H9 (cell line): ENCODE measurements around the gene MYADM. TPM values are rescaled to one million over a fixed set of nuclear protein-coding genes. Genes with fewer than 3 reads are reported as not detected.
A peak's percentile ranks its signal among the peaks of the same experiment; 100 is the strongest.

Experiments used
- DNase-seq: peaks from one replicate; pipeline ENCODE4 v3.0.0-alpha.2; 2017
- H2AFZ ChIP-seq: one replicate; pipeline ENCODE4 v1.6.1; 2013; ENCODE audit warnings: mild to moderate bottlenecking, low read length, control low read depth, moderate library complexity
- H2AK5ac ChIP-seq: 2 replicates; pipeline ENCODE4 v1.6.1; 2013; ENCODE audit warnings: low read length, control low read depth, mixed read lengths; ENCODE audit not compliant: insufficient read length
- H2BK120ac ChIP-seq: one replicate; pipeline ENCODE4 v1.6.1; 2013; ENCODE audit warnings: low read depth, mild to moderate bottlenecking, low read length, control low read depth, inconsistent platforms; ENCODE audit not compliant: poor library complexity, severe bottlenecking
- H2BK12ac ChIP-seq: 2 replicates; pipeline ENCODE4 v1.6.1; 2013; ENCODE audit warnings: low read length, control low read depth, mixed read lengths, low read depth; ENCODE audit not compliant: insufficient read length
- H2BK15ac ChIP-seq: 2 replicates; pipeline ENCODE4 v1.6.1; 2013; ENCODE audit warnings: low read depth, low read length, control low read depth
- H2BK20ac ChIP-seq: one replicate; pipeline ENCODE4 v1.6.1; 2013; ENCODE audit warnings: low read depth, mild to moderate bottlenecking, low read length, control low read depth, inconsistent platforms; ENCODE audit not compliant: poor library complexity, severe bottlenecking
- H2BK5ac ChIP-seq: 2 replicates; pipeline ENCODE4 v1.6.1; 2013; ENCODE audit warnings: low read length, control low read depth, mixed read lengths; ENCODE audit not compliant: insufficient read length
- H3K14ac ChIP-seq: 2 replicates; pipeline ENCODE4 v1.6.1; 2013; ENCODE audit warnings: low read length, control low read depth; ENCODE audit not compliant: insufficient read depth
- H3K18ac ChIP-seq: 2 replicates; pipeline ENCODE4 v1.6.1; 2013; ENCODE audit warnings: low read depth, mild to moderate bottlenecking, mixed read lengths, low read length, control low read depth; ENCODE audit not compliant: insufficient read length
- H3K23ac ChIP-seq: 2 replicates; pipeline ENCODE4 v1.6.1; 2013; ENCODE audit warnings: low read length, control low read depth, mixed read lengths, low read depth; ENCODE audit not compliant: insufficient read length
- H3K23me2 ChIP-seq: 2 replicates; pipeline ENCODE4 v1.6.1; 2013; ENCODE audit warnings: low read depth, mild to moderate bottlenecking, mixed read lengths, low read length, control low read depth; ENCODE audit not compliant: insufficient read length, poor library complexity, severe bottlenecking
- H3K27ac ChIP-seq: 2 replicates; pipeline ENCODE4 v1.5.1; 2013; ENCODE audit warnings: low read length, control low read depth, mixed read lengths, low read depth; ENCODE audit not compliant: insufficient read length
- H3K27me3 ChIP-seq: 2 replicates; pipeline ENCODE4 v1.6.1; 2013; ENCODE audit warnings: low read length, control low read depth, inconsistent platforms; ENCODE audit not compliant: insufficient read depth
- H3K4ac ChIP-seq: 2 replicates; pipeline ENCODE4 v1.6.1; 2013; ENCODE audit warnings: low read depth, mild to moderate bottlenecking, control low read depth, inconsistent platforms, low read length, moderate library complexity
- H3K4me1 ChIP-seq: 2 replicates; pipeline ENCODE4 v1.6.1; 2013; ENCODE audit warnings: low read length, control low read depth, inconsistent platforms; ENCODE audit not compliant: insufficient read depth
- H3K4me2 ChIP-seq: 2 replicates; pipeline ENCODE4 v1.6.1; 2013; ENCODE audit warnings: low read length, control low read depth, mixed read lengths; ENCODE audit not compliant: insufficient read length, insufficient read depth
- H3K56ac ChIP-seq: 2 replicates; pipeline ENCODE4 v1.6.1; 2013; ENCODE audit warnings: low read depth, mild to moderate bottlenecking, mixed read lengths, low read length, control low read depth; ENCODE audit not compliant: insufficient read length
- H3K79me1 ChIP-seq: 2 replicates; pipeline ENCODE4 v1.6.1; 2013; ENCODE audit warnings: low read depth, mild to moderate bottlenecking, moderate library complexity, low read length, control low read depth, inconsistent platforms; ENCODE audit not compliant: insufficient read depth, poor library complexity, severe bottlenecking
- H3K79me2 ChIP-seq: 2 replicates; pipeline ENCODE4 v1.6.1; 2013; ENCODE audit warnings: low read length, control low read depth, inconsistent platforms; ENCODE audit not compliant: insufficient read depth
- H3K9ac ChIP-seq: 2 replicates; pipeline ENCODE4 v1.6.1; 2013; ENCODE audit warnings: low read length, control low read depth, mixed read lengths; ENCODE audit not compliant: insufficient read length; ENCODE audit errors: extremely low read depth
- H3K9me3 ChIP-seq: one replicate; pipeline ENCODE4 v1.6.1; 2013; ENCODE audit warnings: low read depth, low read length, inconsistent platforms; ENCODE audit not compliant: control insufficient read depth
- H3T11ph ChIP-seq: one replicate; pipeline ENCODE4 v1.6.1; 2013; ENCODE audit warnings: mild to moderate bottlenecking, low read length, control low read depth, inconsistent platforms
- H4K20me1 ChIP-seq: one replicate; pipeline ENCODE4 v1.6.1; 2013; ENCODE audit not compliant: control insufficient read depth, insufficient read length, insufficient read depth
- H4K5ac ChIP-seq: 2 replicates; pipeline ENCODE4 v1.6.1; 2013; ENCODE audit warnings: low read depth, mild to moderate bottlenecking, mixed read lengths, low read length, control low read depth; ENCODE audit not compliant: insufficient read length
- H4K8ac ChIP-seq: replicated peaks from 2 replicates; pipeline ENCODE4 v1.6.1; 2013; ENCODE audit warnings: low read length, control low read depth, mixed read lengths, low read depth; ENCODE audit not compliant: insufficient read length
- H4K91ac ChIP-seq: 2 replicates; pipeline ENCODE4 v1.6.1; 2013; ENCODE audit warnings: low read depth, mild to moderate bottlenecking, moderate library complexity, mixed read lengths, low read length, control low read depth; ENCODE audit not compliant: insufficient read length
- H3K27ac Mint-ChIP-seq, 3 experiments: 2 replicates in 2 of 3; 3 replicates in 1 of 3; pipeline ENCODE4 v1.8.0; 2020 to 2021; ENCODE audit warnings: mixed read lengths in 3 of 3, mild to moderate bottlenecking in 1 of 3, moderate library complexity in 1 of 3
- H3K27me3 Mint-ChIP-seq: 2 replicates; pipeline ENCODE4 v1.8.0; 2021; ENCODE audit warnings: low read depth, mild to moderate bottlenecking, moderate library complexity, mixed read lengths
- H3K36me3 Mint-ChIP-seq, 3 experiments: 2 replicates in 2 of 3; 3 replicates in 1 of 3; pipeline ENCODE4 v1.8.0; 2020 to 2021; ENCODE audit warnings: low read depth in 3 of 3, mixed read lengths in 3 of 3; ENCODE audit not compliant: insufficient read depth in 1 of 3
- H3K4me1 Mint-ChIP-seq, 2 experiments: 2 replicates each; pipeline ENCODE4 v1.8.0; 2020; ENCODE audit warnings: mixed read lengths in 2 of 2
- H3K4me3 Mint-ChIP-seq, 2 experiments: 2 replicates in 1 of 2; 3 replicates in 1 of 2; pipeline ENCODE4 v1.8.0; 2020 to 2021; ENCODE audit warnings: mild to moderate bottlenecking in 2 of 2, mixed read lengths in 2 of 2, moderate library complexity in 1 of 2
- H3K9me3 Mint-ChIP-seq, 2 experiments: 2 replicates in 1 of 2; 3 replicates in 1 of 2; pipeline ENCODE4 v1.8.0; 2020; ENCODE audit warnings: mild to moderate bottlenecking in 2 of 2, mixed read lengths in 2 of 2, moderate library complexity in 1 of 2
- CTCF ChIP-seq: fragments of 200-600 bp; sonication (generic); conservative IDR thresholded peaks from 3 replicates; pipeline ENCODE4 v1.8.0; 2021; ENCODE audit warnings: antibody characterized with exemption, mild to moderate bottlenecking
- WGBS: extraction: QIAGEN DNeasy Blood & Tissue Kit; methylation state at CpG from one replicate; pipeline ENCODE4 v1.1.7; 2013; ENCODE audit warnings: missing lambda C conversion rate, low lambda C conversion rate, mixed read lengths; ENCODE audit not compliant: insufficient read length; ENCODE audit errors: extremely low coverage; 5-methylcytosine and 5-hydroxymethylcytosine counted together
- total RNA-seq: library from RNA; stranded (reverse); gene quantifications from 2 replicates; pipeline ENCODE4 v1.2.1, GENCODE V29; 2021

Gene MYADM
- total RNA-seq, 1 experiment from 2014 or later, result 116 TPM

GRCh38 chr19:53870485-53870844, 2.8 kb downstream of the MYADM start:
- TF ChIP-seq CTCF, result no peak
- no peak overlapping the region for H3K4ac ChIP-seq
- H3K9ac ChIP-seq, result no peak overlapping the region
- no peak overlapping the region for H3K23ac ChIP-seq
- peaks cover 31 to 44% (median 35%) of the 10 kb centered on the region in 3 experiments; a peak in 6 of 7 replicates for H3K36me3 Mint-ChIP-seq
- H3K27me3 ChIP-seq, result no peaks in the 10 kb centered on the region
- H2AFZ ChIP-seq, result no peak overlapping the region
- no CpG with 5 or more reads among the region's 5 CpGs for WGBS
- no peaks in the 10 kb centered on the region for H3K79me1 ChIP-seq
- no peak overlapping the region for H3K56ac ChIP-seq
- H4K8ac ChIP-seq, result no peak overlapping the region
- H3K4me1 Mint-ChIP-seq, result peaks cover 25 to 34% of the 10 kb centered on the region in 2 experiments
- peaks cover 2% of the 10 kb centered on the region; the same call in 1 of the 2 replicates for H3K79me2 ChIP-seq
- no peaks in the 10 kb centered on the region; the same call in 1 of the 2 replicates for H3K27me3 Mint-ChIP-seq
- H4K5ac ChIP-seq, result no peak overlapping the region
- H2BK120ac ChIP-seq, result no peak overlapping the region
- H3K9me3 ChIP-seq, result no peaks in the 10 kb centered on the region
- H2BK20ac ChIP-seq, result no peak overlapping the region
- peak overlapping the region; percentile 40 for H2BK12ac ChIP-seq
- H4K20me1 ChIP-seq, result no peaks in the 10 kb centered on the region
- peak overlapping the region; percentile 21 for H3K18ac ChIP-seq
- peaks cover 1% of the 10 kb centered on the region; the same call in 1 of the 2 replicates for H3K4me1 ChIP-seq
- no peak overlapping the region for H4K91ac ChIP-seq
- no peak overlapping the region for H3K4me2 ChIP-seq
- H3K9me3 Mint-ChIP-seq, result no peaks in the 10 kb centered on the region
- H3K27ac ChIP-seq, result no peak overlapping the region
- H3K23me2 ChIP-seq, result peaks cover 15% of the 10 kb centered on the region
- H2AK5ac ChIP-seq, result no peak overlapping the region
- H2BK5ac ChIP-seq, result no peak overlapping the region
- DNase-seq, result no peak
- no peak overlapping the region for H3T11ph ChIP-seq
- H2BK15ac ChIP-seq, result no peak overlapping the region
- peak overlapping the region; percentile 52 to 73 for H3K4me3 Mint-ChIP-seq
- peak overlapping the region in 2 of 3 experiments; percentile 57 to 80; a peak in 3 of 7 replicates for H3K27ac Mint-ChIP-seq
- H3K14ac ChIP-seq, result no peak overlapping the region
